G401 (cell line): Measurements from ENCODE around the gene CNGB1. TPM values are rescaled to one million over a fixed set of nuclear protein-coding genes. Genes with fewer than 3 reads are reported as not detected.
"Not testable (repeated sequence)": the region's sequence is repeated elsewhere in the genome, so short reads cannot be mapped to it uniquely, and the experiment has no call there.

Experiments
- DNase-seq: peaks from one replicate; pipeline ENCODE4 v3.0.0-alpha.2; 2015; ENCODE audit warnings: low spot score
- in situ Hi-C: cut with HindIII; loops from 2 replicates; pipeline ENCODE4 v1.10.0; 2016; ENCODE audit warnings: low sequenced_read_pairs, mixed read lengths
- total RNA-seq: library from RNA; depleted of rRNA; stranded (reverse); fragments of >200 nt; shearing (Covaris generic); gene quantifications from 2 replicates; pipeline ENCODE4 v1.2.3, GENCODE V29; 2014

The CNGB1 gene
- total RNA-seq, 1 experiment from 2014 or later = not detected

- DNase-seq, in situ Hi-C loops: not testable (repeated sequence)
These were observed 29.0 kb downstream of the CNGB1 start for GRCh38 chr16:57941901-57942300.

- DNase-seq = peak; percentile 44
- in situ Hi-C loops = no loop called here
These were observed 29.8 kb downstream of the CNGB1 start for GRCh38 chr16:57941016-57941664.

GRCh38 chr16:57940382-57940966 lies 30.5 kb downstream of the CNGB1 start:
- no peak for DNase-seq
- in situ Hi-C loops = no loop called here

GRCh38 chr16:57939872-57940224 lies 31.1 kb downstream of the CNGB1 start:
- in situ Hi-C loops = no loop called here
- DNase-seq = no peak

- in situ Hi-C loops = no loop called here
- DNase-seq = peak; percentile 2
These were observed 31.7 kb downstream of the CNGB1 start for GRCh38 chr16:57938936-57939871.

- in situ Hi-C loops = no loop called here
- DNase-seq = no peak
These were observed 32.4 kb downstream of the CNGB1 start for GRCh38 chr16:57938484-57938883.

- DNase-seq = no peak
- in situ Hi-C loops = no loop called here
These were observed 33.1 kb downstream of the CNGB1 start for GRCh38 chr16:57937861-57938260.

GRCh38 chr16:57935904-57936303 lies 35.0 kb downstream of the CNGB1 start:
- no peak for DNase-seq
- in situ Hi-C loops = no loop called here

GRCh38 chr16:57930533-57930932 lies 40.4 kb downstream of the CNGB1 start:
- in situ Hi-C loops = no loop called here
- no peak for DNase-seq

- no peak for DNase-seq
- in situ Hi-C loops = no loop called here
These were observed 41.7 kb downstream of the CNGB1 start for GRCh38 chr16:57929250-57929649.

- in situ Hi-C loops = no loop called here
These were observed 44.9 kb downstream of the CNGB1 start for GRCh38 chr16:57926041-57926440.

GRCh38 chr16:57925310-57925709 lies 45.6 kb downstream of the CNGB1 start:
- DNase-seq = no peak
- in situ Hi-C loops = no loop called here

More at GRCh38 chr16:57926041-57926440, 44.9 kb downstream of the CNGB1 start:
- DNase-seq = no peak

GRCh38 chr16:57924514-57924913 lies 46.4 kb downstream of the CNGB1 start:
- in situ Hi-C loops = no loop called here

GRCh38 chr16:57923841-57924240 lies 47.1 kb downstream of the CNGB1 start:
- in situ Hi-C loops = no loop called here

More at GRCh38 chr16:57924514-57924913, 46.4 kb downstream of the CNGB1 start:
- no peak for DNase-seq

GRCh38 chr16:57923418-57923817 lies 47.5 kb downstream of the CNGB1 start:
- in situ Hi-C loops = no loop called here
- no peak for DNase-seq

More at GRCh38 chr16:57923841-57924240, 47.1 kb downstream of the CNGB1 start:
- DNase-seq = no peak

GRCh38 chr16:57920880-57921229 lies 50.1 kb downstream of the CNGB1 start:
- DNase-seq = no peak
- in situ Hi-C loops = no loop called here

GRCh38 chr16:57920215-57920879 lies 50.6 kb downstream of the CNGB1 start:
- DNase-seq = no peak
- in situ Hi-C loops = no loop called here

- DNase-seq = no peak
- in situ Hi-C loops = no loop called here
These were observed 51.9 kb downstream of the CNGB1 start for GRCh38 chr16:57918994-57919393.

GRCh38 chr16:57918444-57918843 lies 52.5 kb downstream of the CNGB1 start:
- DNase-seq = no peak
- in situ Hi-C loops = no loop called here

- DNase-seq, in situ Hi-C loops: not testable (repeated sequence)
These were observed 53.0 kb downstream of the CNGB1 start for GRCh38 chr16:57917929-57918328.
